Fibroblast of pulmonary artery (primary cell): ENCODE data around the gene TAMALIN.

Experiments used
- DNase-seq: peaks from one replicate; pipeline ENCODE4 v3.0.0-alpha.2; 2010; ENCODE audit warnings: low read depth
- H3K4me3 ChIP-seq: replicated peaks from 2 replicates; pipeline ENCODE4 v1.5.1; 2011; ENCODE audit warnings: low read depth, mild to moderate bottlenecking, control low read depth, low read length, moderate library complexity
- TF ChIP-seq, protein P1 (sequence below): IDR thresholded peaks from 2 replicates; pipeline ENCODE4 v1.5.1; 2011; ENCODE audit warnings: mild to moderate bottlenecking, control low read depth, low read length, inconsistent platforms; ENCODE audit errors: missing control alignments

TAMALIN gene

DNA sequence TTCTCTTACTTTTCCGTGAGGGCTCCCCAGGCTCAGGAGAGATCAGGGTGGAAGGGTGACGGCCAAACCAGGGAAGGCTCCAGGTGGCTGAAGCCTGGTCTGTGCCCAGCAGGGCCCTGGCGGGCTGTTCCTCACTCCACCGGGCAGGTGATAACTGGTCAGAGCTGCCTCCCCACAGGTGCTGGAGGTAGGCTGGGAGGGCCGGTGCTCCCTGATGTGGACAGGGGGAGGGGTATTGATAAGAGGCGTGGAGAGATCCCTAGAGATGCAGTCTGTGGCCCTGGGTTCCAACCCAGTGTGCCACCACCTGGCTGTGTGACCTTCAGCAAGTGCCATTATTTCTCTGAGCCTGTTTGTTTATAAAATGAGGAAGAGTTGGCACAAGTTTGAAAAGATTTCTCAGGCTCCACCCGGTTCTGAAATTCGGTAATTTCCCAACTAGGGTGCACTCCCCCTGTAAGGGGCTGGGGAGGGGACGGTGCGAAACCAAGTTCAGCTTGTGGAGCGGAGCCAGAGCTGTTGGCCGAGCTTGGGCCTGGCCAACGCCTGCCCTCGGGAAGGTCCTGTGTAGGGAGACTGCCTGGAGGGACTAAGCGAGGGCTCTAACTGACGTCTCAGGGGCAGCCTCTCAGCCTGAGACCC is 43.5 kb downstream of the TAMALIN start:
- H3K4me3 ChIP-seq = peak overlapping the region; percentile 59
- DNase-seq = peak; percentile 68
- TF ChIP-seq, protein P1, sequence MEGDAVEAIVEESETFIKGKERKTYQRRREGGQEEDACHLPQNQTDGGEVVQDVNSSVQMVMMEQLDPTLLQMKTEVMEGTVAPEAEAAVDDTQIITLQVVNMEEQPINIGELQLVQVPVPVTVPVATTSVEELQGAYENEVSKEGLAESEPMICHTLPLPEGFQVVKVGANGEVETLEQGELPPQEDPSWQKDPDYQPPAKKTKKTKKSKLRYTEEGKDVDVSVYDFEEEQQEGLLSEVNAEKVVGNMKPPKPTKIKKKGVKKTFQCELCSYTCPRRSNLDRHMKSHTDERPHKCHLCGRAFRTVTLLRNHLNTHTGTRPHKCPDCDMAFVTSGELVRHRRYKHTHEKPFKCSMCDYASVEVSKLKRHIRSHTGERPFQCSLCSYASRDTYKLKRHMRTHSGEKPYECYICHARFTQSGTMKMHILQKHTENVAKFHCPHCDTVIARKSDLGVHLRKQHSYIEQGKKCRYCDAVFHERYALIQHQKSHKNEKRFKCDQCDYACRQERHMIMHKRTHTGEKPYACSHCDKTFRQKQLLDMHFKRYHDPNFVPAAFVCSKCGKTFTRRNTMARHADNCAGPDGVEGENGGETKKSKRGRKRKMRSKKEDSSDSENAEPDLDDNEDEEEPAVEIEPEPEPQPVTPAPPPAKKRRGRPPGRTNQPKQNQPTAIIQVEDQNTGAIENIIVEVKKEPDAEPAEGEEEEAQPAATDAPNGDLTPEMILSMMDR = no peak

DNA sequence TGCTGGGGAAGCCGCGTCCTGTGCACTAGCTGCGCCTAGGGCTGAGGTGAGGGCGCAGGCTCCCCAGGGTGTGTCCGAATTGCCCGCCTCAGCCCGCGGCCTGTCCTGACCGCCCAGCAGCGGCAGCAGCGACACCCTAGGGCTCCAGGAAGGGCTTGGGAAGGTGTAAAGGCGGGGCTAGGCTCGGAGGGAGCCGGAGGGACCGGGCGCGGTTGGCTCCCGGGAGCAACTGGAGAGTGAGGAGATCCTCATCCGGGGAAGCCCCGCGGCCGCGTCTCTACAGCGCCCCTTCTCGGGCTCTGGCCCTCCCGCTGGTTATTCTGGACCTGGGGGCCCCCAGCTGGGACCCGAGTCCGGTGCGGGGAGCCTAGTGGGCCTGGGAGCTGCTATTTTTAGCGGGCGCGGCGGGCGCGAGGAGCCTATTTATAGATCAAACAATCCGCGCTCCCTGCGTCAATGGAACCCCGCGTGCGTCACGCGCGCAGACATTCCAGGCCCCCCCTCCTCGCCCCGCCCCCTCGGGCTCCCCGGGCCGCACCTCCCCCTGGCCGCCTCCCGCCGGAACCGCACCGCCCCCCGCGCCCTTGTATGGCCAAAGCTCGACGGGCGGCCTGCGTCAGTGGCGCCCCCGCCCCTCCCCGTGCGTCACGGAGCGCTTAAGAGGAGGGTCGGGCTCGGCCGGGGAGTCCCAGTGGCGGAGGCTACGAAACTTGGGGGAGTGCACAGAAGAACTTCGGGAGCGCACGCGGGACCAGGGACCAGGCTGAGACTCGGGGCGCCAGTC is 44.2 kb downstream of the TAMALIN start, which contains the start of gene NR4A1:
TSS of gene NR4A1 (plus strand) at position 685 of the 784 bp plus-strand sequence. CDS start 2,887 bp downstream, outside the sequence.
- TF ChIP-seq, protein P1 = peak; percentile 4
- peak within 1 kb of the TSS; percentile 70 for H3K4me3 ChIP-seq
- peak; percentile 97 for DNase-seq

DNA sequence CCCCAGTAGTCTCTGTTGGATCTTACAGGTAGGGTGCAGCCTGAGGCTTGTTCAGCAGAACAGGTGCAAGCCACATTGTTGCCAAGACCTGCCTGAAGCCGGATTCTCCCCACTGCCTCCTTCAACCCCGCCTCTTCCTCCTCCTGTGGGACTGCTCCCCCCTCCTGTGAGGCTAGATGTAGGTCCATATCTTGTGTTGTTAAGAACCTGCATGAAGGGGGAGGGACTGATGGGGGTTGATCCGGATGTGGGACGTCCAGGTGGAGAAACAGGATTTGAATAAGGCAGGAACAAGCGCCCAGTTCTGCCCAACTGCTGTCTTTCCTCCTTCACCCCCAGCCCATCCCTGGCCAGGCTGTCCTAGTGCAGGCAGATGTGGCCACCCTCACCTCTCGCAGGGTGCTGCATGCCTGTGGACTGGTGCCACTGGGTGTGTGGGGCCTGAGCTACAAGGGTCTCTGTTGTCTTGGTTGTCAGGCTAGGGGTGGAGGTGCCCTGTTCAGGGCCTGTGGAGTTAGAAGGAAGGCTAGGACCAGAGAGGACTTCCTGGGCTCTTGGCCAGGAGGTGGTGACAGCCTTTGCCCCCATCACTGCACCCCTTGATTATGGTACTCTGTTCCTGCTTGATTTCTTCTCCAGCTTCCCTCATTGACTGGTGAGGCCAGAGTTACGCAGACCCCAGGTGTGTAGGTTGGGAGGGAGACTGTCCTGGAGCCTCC is 45.9 kb downstream of the TAMALIN start:
- peak; percentile 65 for DNase-seq
- H3K4me3 ChIP-seq = peak overlapping the region; percentile 70
- TF ChIP-seq, protein P1 = no peak

DNA sequence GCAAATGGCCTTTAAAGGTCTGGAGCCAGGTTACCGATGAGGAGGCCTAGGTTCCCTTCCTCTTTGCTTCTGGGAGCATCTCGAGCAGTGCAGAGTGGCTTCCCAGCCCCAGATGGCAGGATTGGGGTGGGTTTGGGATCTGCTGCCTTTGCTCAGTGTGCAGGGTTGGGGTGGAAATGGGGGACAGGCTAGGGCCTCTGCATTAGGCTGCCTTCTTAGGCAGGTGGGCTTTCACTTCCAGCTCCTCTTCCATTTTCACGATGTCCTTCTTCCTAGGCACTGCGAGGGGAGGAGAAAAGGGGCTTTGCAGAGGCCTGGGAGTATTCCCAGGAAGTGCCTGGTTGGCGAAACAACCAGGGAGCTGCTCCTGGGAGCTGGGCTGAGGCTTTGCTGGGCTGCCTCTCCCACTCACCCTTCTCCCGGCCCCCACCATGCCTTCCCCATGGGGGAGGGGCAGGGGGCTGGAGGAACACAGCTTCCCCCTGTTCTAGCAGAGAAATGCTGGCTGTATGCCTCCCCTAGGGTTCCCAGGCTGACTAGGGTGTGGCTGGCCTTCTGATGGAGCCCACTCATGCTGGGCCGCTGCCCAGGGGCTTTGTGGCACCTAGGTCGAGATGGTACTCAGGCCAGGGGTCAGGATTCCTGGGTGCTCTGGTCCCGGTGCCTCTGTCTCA is 46.9 kb downstream of the TAMALIN start:
- H3K4me3 ChIP-seq = no peak overlapping the region
- TF ChIP-seq, protein P1 = no peak
- peak; percentile 68 for DNase-seq

DNA sequence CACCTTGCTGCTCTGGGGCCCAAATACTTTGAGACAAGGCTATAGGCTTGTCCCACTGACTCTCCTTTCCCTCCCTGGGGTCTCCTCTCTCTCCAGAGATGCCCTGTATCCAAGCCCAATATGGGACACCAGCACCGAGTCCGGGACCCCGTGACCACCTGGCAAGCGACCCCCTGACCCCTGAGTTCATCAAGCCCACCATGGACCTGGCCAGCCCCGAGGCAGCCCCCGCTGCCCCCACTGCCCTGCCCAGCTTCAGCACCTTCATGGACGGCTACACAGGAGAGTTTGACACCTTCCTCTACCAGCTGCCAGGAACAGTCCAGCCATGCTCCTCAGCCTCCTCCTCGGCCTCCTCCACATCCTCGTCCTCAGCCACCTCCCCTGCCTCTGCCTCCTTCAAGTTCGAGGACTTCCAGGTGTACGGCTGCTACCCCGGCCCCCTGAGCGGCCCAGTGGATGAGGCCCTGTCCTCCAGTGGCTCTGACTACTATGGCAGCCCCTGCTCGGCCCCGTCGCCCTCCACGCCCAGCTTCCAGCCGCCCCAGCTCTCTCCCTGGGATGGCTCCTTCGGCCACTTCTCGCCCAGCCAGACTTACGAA is 47.6 kb downstream of the TAMALIN start:
- DNase-seq = no peak
- TF ChIP-seq, protein P1 = no peak
- H3K4me3 ChIP-seq = no peak overlapping the region

DNA sequence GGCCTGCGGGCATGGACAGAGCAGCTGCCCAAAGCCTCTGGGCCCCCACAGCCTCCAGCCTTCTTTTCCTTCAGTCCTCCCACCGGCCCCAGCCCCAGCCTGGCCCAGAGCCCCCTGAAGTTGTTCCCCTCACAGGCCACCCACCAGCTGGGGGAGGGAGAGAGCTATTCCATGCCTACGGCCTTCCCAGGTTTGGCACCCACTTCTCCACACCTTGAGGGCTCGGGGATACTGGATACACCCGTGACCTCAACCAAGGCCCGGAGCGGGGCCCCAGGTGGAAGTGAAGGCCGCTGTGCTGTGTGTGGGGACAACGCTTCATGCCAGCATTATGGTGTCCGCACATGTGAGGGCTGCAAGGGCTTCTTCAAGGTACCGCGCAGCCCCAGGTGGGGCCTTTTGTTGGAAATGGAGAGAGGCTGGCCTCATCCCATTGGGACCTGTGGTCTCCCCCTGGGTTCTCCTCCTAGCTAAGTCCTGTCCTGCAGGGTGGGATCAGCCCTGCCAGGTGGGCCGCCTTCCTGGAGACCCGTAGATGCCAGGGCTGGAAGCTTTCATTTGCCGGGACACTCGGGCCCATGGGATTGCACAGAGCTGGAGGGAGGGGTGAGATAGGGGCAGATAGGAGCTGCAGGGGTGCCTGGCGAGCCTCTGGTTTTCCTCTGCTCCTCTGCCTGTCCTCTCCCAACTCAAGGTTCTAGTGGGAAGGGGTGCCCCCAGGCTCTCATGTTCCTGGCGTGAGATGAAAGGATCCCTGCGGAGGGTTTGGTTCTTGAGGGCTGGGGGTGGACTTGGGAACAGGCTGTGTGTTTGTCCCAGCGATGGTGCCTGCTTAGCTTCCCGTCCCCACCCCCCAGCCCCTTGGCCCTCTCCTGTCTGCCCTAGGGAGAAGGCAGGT is 48.3 kb downstream of the TAMALIN start:
- H3K4me3 ChIP-seq = no peak overlapping the region
- DNase-seq = peak; percentile 58
- TF ChIP-seq, protein P1 = no peak
